OCI-LY7 (cell line): ENCODE measurements around the gene CHD3. TPM values are rescaled to one million over a fixed set of nuclear protein-coding genes. Genes with fewer than 3 reads are reported as not detected.

Experiments
- BruUV-seq: library from RNA; stranded (reverse); fragments of 400-500 nt; replicated peaks from 2 replicates; lab custom pipeline; 2021; lab: Mats Ljungman, UMichigan
- CTCF ChIA-PET: fragments of 300-600 bp; sonication (Branson Sonifier 250); formaldehyde crosslinking; loops from one replicate; lab custom pipeline; 2022; ENCODE audit warnings: antibody characterized with exemption; ENCODE audit not compliant: unreplicated experiment; lab: Charles Lee
- POLR2A ChIA-PET: fragments of 300-600 bp; sonication (Branson Sonifier 250); formaldehyde crosslinking; loops from one replicate; lab custom pipeline; 2022; ENCODE audit warnings: antibody characterized with exemption; lab: Charles Lee
- DNase-seq: peaks from one replicate; pipeline ENCODE4 v3.0.0-alpha.2; 2015; ENCODE audit warnings: low spot score
- H2AFZ ChIP-seq: fragments of 200-600 bp; sonication (generic), shearing (Covaris generic); 2 replicates; pipeline ENCODE4 v1.6.1; 2014; ENCODE audit warnings: mild to moderate bottlenecking, antibody characterized with exemption, low read length, moderate library complexity
- H3K27ac ChIP-seq: fragments of 200-600 bp; sonication (generic); 2 replicates; pipeline ENCODE4 v1.5.1; 2014; ENCODE audit warnings: mixed run types, low read depth, mild to moderate bottlenecking, moderate library complexity, low read length, inconsistent platforms; ENCODE audit not compliant: poor library complexity, severe bottlenecking
- H3K36me3 ChIP-seq: fragments of 200-600 bp; sonication (generic); 2 replicates; pipeline ENCODE4 v1.6.1; 2014; ENCODE audit warnings: mild to moderate bottlenecking, antibody characterized with exemption, low read length, moderate library complexity, mixed read lengths; ENCODE audit not compliant: insufficient read depth
- H3K4me1 ChIP-seq: fragments of 200-600 bp; sonication (generic); 2 replicates; pipeline ENCODE4 v1.5.1; 2014; ENCODE audit warnings: mild to moderate bottlenecking, low read length; ENCODE audit not compliant: insufficient read depth, poor library complexity, severe bottlenecking
- H3K4me2 ChIP-seq: fragments of 200-600 bp; sonication (generic); 2 replicates; pipeline ENCODE4 v1.6.1; 2014; ENCODE audit warnings: mild to moderate bottlenecking, low read length
- H3K4me3 ChIP-seq: fragments of 200-600 bp; sonication (generic); 2 replicates; pipeline ENCODE4 v1.5.1; 2014; ENCODE audit warnings: mild to moderate bottlenecking, low read depth, low read length; ENCODE audit not compliant: poor library complexity, severe bottlenecking
- H3K79me2 ChIP-seq: fragments of 200-600 bp; sonication (generic); 2 replicates; pipeline ENCODE4 v1.6.1; 2016; ENCODE audit warnings: low read depth, mild to moderate bottlenecking, low read length, moderate library complexity, mixed read lengths; ENCODE audit not compliant: insufficient read depth
- H3K9me2 ChIP-seq: fragments of 200-600 bp; sonication (generic); 2 replicates; pipeline ENCODE4 v1.6.1; 2016; ENCODE audit warnings: mild to moderate bottlenecking, low read length, mixed read lengths; ENCODE audit not compliant: insufficient read depth
- H3K9me3 ChIP-seq: fragments of 200-600 bp; sonication (generic); 2 replicates; pipeline ENCODE4 v1.6.1; 2014; ENCODE audit warnings: mild to moderate bottlenecking, mixed run types, low read length, mixed read lengths
- H4K20me1 ChIP-seq: fragments of 200-600 bp; sonication (generic); 2 replicates; pipeline ENCODE4 v1.6.1; 2014; ENCODE audit warnings: mild to moderate bottlenecking, antibody characterized with exemption, low read length, moderate library complexity, mixed read lengths; ENCODE audit not compliant: insufficient read depth
- CTCF ChIP-seq: fragments of 200-600 bp; sonication (generic); conservative IDR thresholded peaks from 2 replicates; pipeline ENCODE4 v1.5.1; 2014; ENCODE audit warnings: mild to moderate bottlenecking, antibody characterized with exemption, low read length, moderate library complexity, mixed read lengths
- EZH2phosphoT487 ChIP-seq: fragments of 200-600 bp; sonication (generic); IDR thresholded peaks from 2 replicates; pipeline ENCODE4 v1.6.1; 2018; ENCODE audit warnings: low read depth, borderline replicate concordance, mild to moderate bottlenecking, mixed run types, antibody characterized with exemption, low read length, moderate library complexity, mixed read lengths
- intact Hi-C: fragments of 100-400 bp; cut with micrococcal nuclease; formaldehyde crosslinking; loops from one replicate; pipeline ENCODE4 v1.10.0; 2022; ENCODE audit not compliant: unreplicated experiment
- small RNA-seq: library from RNA; depleted of rRNA; stranded (forward); fragments of <200 nt; gene quantifications from one replicate; pipeline ENCODE3, GENCODE V24; 2014
- total RNA-seq, 2 experiments: library from RNA; depleted of rRNA in 1 of 2; stranded (reverse); fragments of >200 nt in 1 of 2; shearing (Covaris generic) in 1 of 2; gene quantifications; 2 replicates each; pipeline ENCODE4 v1.2.3, GENCODE V29; 2014 to 2022

Gene CHD3
- total RNA-seq, 2 experiments from 2014 or later: 42.5 to 126 TPM

GRCh38 chr17:7959503-7960253, 71.1 kb downstream of the CHD3 start:
- H3K4me1 ChIP-seq: no peaks in the 10 kb centered on the region
- H3K27ac ChIP-seq: no peak overlapping the region
- no peaks in the 10 kb centered on the region for H4K20me1 ChIP-seq
- H3K9me2 ChIP-seq: no peaks in the 10 kb centered on the region
- H3K4me3 ChIP-seq: no peak overlapping the region
- CTCF ChIA-PET: no interaction called here
- no peak overlapping the region for H3K4me2 ChIP-seq
- H2AFZ ChIP-seq: no peak overlapping the region
- DNase-seq: no peak
- intact Hi-C loops: no loop called here
- BruUV-seq: no TSS peak
- TF ChIP-seq EZH2phosphoT487: no peak
- no peak for TF ChIP-seq CTCF
- no peaks in the 10 kb centered on the region for H3K79me2 ChIP-seq
- POLR2A ChIA-PET: no interaction called here
- no peaks in the 10 kb centered on the region for H3K9me3 ChIP-seq
- H3K36me3 ChIP-seq: no peaks in the 10 kb centered on the region

GRCh38 chr17:7961421-7961820, 72.8 kb downstream of the CHD3 start:
- Histone ChIP-seq H3K79me2 (no peaks in the 10 kb centered on the region), H2AFZ (no peak overlapping the region), H3K4me1 (no peaks in the 10 kb centered on the region), H3K4me2 (no peak overlapping the region), H3K36me3 (no peaks in the 10 kb centered on the region), H4K20me1 (no peaks in the 10 kb centered on the region), H3K4me3 (no peak overlapping the region), H3K27ac (no peak overlapping the region), H3K9me2 (no peaks in the 10 kb centered on the region), H3K9me3 (no peaks in the 10 kb centered on the region)
- intact Hi-C loops: no loop called here
- no peak for TF ChIP-seq EZH2phosphoT487
- no peak for TF ChIP-seq CTCF
- no TSS peak for BruUV-seq
- DNase-seq: no peak
- ChIA-PET CTCF (no interaction called here), POLR2A (no interaction called here)

Small RNA genes within 50 kb of the gene (small RNA-seq; reads per million reads assigned to genes)
- gene SCARNA21: 0.31 reads per million

Other genes with a start within 250 kb of the CHD3 start
- not detected in 2 replicates for gene ATP1B2, start 237.9 kb upstream of the CHD3 start, total RNA-seq (2014; rRNA removed; shearing (Covaris generic))
- not detected in 2 replicates for gene ATP1B2, start 237.9 kb upstream of the CHD3 start, total RNA-seq (2022)
- gene TP53, start 201.3 kb upstream of the CHD3 start, total RNA-seq (2014; rRNA removed; shearing (Covaris generic)): 52.9 and 69.2 TPM in 2 replicates
- gene TP53, start 201.3 kb upstream of the CHD3 start, total RNA-seq (2022): 172 and 195 TPM in 2 replicates
- gene WRAP53, start 200.3 kb upstream of the CHD3 start, total RNA-seq (2014; rRNA removed; shearing (Covaris generic)): 30.7 and 39.3 TPM in 2 replicates
- 24.8 and 27.4 TPM in 2 replicates for gene WRAP53, start 200.3 kb upstream of the CHD3 start, total RNA-seq (2022)
- gene EFNB3, start 183.6 kb upstream of the CHD3 start, total RNA-seq (2014; rRNA removed; shearing (Covaris generic)): not detected in 2 replicates
- gene EFNB3, start 183.6 kb upstream of the CHD3 start, total RNA-seq (2022): 0.11 and 0.15 TPM in 2 replicates
- 0.05 TPM in 1 of 2 replicates, not detected in the other for gene DNAH2, start 171.0 kb upstream of the CHD3 start, total RNA-seq (2014; rRNA removed; shearing (Covaris generic))
- gene DNAH2, start 171.0 kb upstream of the CHD3 start, total RNA-seq (2022): not detected in 2 replicates
- 4.4 and 10.0 TPM in 2 replicates for gene KDM6B, start 54.6 kb upstream of the CHD3 start, total RNA-seq (2014; rRNA removed; shearing (Covaris generic))
- 46.4 and 62.9 TPM in 2 replicates for gene KDM6B, start 54.6 kb upstream of the CHD3 start, total RNA-seq (2022)
- 0.41 TPM in 1 of 2 replicates, not detected in the other for gene TMEM88, start 33.7 kb upstream of the CHD3 start, total RNA-seq (2014; rRNA removed; shearing (Covaris generic))
- 3.8 and 4.0 TPM in 2 replicates for gene TMEM88, start 33.7 kb upstream of the CHD3 start, total RNA-seq (2022)
- 168 and 205 TPM in 2 replicates for gene NAA38, start 31.2 kb upstream of the CHD3 start, total RNA-seq (2014; rRNA removed; shearing (Covaris generic))
- gene NAA38, start 31.2 kb upstream of the CHD3 start, total RNA-seq (2022): 149 and 153 TPM in 2 replicates
- gene CYB5D1, start 30.8 kb upstream of the CHD3 start, total RNA-seq (2014; rRNA removed; shearing (Covaris generic)): 16.9 and 18.1 TPM in 2 replicates
- gene CYB5D1, start 30.8 kb upstream of the CHD3 start, total RNA-seq (2022): 19.3 and 24.8 TPM in 2 replicates
- gene RNF227, start 27.5 kb downstream of the CHD3 start, total RNA-seq (2014; rRNA removed; shearing (Covaris generic)): 3.8 and 9.6 TPM in 2 replicates
- gene RNF227, start 27.5 kb downstream of the CHD3 start, total RNA-seq (2022): 4.7 and 5.8 TPM in 2 replicates
- 4.3 and 5.6 TPM in 2 replicates for gene KCNAB3, start 41.1 kb downstream of the CHD3 start, total RNA-seq (2014; rRNA removed; shearing (Covaris generic))
- gene KCNAB3, start 41.1 kb downstream of the CHD3 start, total RNA-seq (2022): 14.3 and 17.3 TPM in 2 replicates
- 40.2 and 41.0 TPM in 2 replicates for gene TRAPPC1, start 43.2 kb downstream of the CHD3 start, total RNA-seq (2014; rRNA removed; shearing (Covaris generic))
- gene TRAPPC1, start 43.2 kb downstream of the CHD3 start, total RNA-seq (2022): 150 and 178 TPM in 2 replicates
- gene CNTROB, start 43.4 kb downstream of the CHD3 start, total RNA-seq (2014; rRNA removed; shearing (Covaris generic)): 49.1 and 55.4 TPM in 2 replicates
- 72.3 and 80.3 TPM in 2 replicates for gene CNTROB, start 43.4 kb downstream of the CHD3 start, total RNA-seq (2022)
- gene GUCY2D, start 113.8 kb downstream of the CHD3 start, total RNA-seq (2014; rRNA removed; shearing (Covaris generic)): not detected in 2 replicates
- not detected in 2 replicates for gene GUCY2D, start 113.8 kb downstream of the CHD3 start, total RNA-seq (2022)
- gene ALOX15B, start 150.3 kb downstream of the CHD3 start, total RNA-seq (2014; rRNA removed; shearing (Covaris generic)): not detected in 2 replicates
- gene ALOX15B, start 150.3 kb downstream of the CHD3 start, total RNA-seq (2022): not detected in 2 replicates
- 2.0 TPM in 1 of 2 replicates, not detected in the other for gene ALOX12B, start 198.9 kb downstream of the CHD3 start, total RNA-seq (2014; rRNA removed; shearing (Covaris generic))
- 4.5 and 5.3 TPM in 2 replicates for gene ALOX12B, start 198.9 kb downstream of the CHD3 start, total RNA-seq (2022)
- gene ALOXE3, start 229.7 kb downstream of the CHD3 start, total RNA-seq (2014; rRNA removed; shearing (Covaris generic)): not detected in 2 replicates
- 0.10 TPM in 1 of 2 replicates, not detected in the other for gene ALOXE3, start 229.7 kb downstream of the CHD3 start, total RNA-seq (2022)
- gene HES7, start 235.3 kb downstream of the CHD3 start, total RNA-seq (2014; rRNA removed; shearing (Covaris generic)): 0.44 and 0.75 TPM in 2 replicates
- 4.6 and 5.8 TPM in 2 replicates for gene HES7, start 235.3 kb downstream of the CHD3 start, total RNA-seq (2022)